Left lung (tissue), 10 donors: ENCODE measurements around the gene DTWD1. TPM values are rescaled to one million over a fixed set of nuclear protein-coding genes. Genes with fewer than 3 reads are reported as not detected.
"Not testable (repeated sequence)": the region's sequence is repeated elsewhere in the genome, so short reads cannot be mapped to it uniquely, and the experiment has no call there.

ENCODE experiments used
- ATAC-seq: fragments of 200-7000 bp; cut with Tn5 transposase; one replicate; pipeline ENCODE4 v1.9.1; 2020; ENCODE audit warnings: moderate library complexity
- DNase-seq, 4 donors: peaks; one replicate each; pipeline ENCODE4 v3.0.0-alpha.2; 2013 to 2020
- H3K27ac ChIP-seq, 2 donors: fragments of 200-600 bp; sonication (generic) in 1 of 2; one replicate each; pipeline versions ENCODE4 v1.5.0 to v1.8.0; 2020 to 2021
- H3K27me3 ChIP-seq, 2 donors: fragments of 200-600 bp; sonication (generic) in 1 of 2; one replicate each; pipeline versions ENCODE4 v1.5.0 to v1.8.0; 2020 to 2021
- H3K36me3 ChIP-seq, 2 donors: fragments of 200-600 bp; sonication (generic) in 1 of 2; one replicate each; pipeline versions ENCODE4 v1.5.0 to v1.8.0; 2020 to 2021
- H3K4me1 ChIP-seq, 2 donors: fragments of 200-600 bp; one replicate each; pipeline ENCODE4 v1.8.0; 2021
- H3K4me3 ChIP-seq, 2 donors: fragments of 200-600 bp; sonication (generic) in 1 of 2; one replicate each; pipeline versions ENCODE4 v1.5.0 to v1.8.0; 2020 to 2021; ENCODE audit warnings: mild to moderate bottlenecking in 1 of 2
- H3K9me3 ChIP-seq, 2 donors: fragments of 200-600 bp; sonication (generic) in 1 of 2; one replicate each; pipeline versions ENCODE4 v1.5.0 to v1.8.0; 2020 to 2021
- intact Hi-C, 2 donors: fragments of 100-400 bp; cut with DNase I; formaldehyde crosslinking; loops; one replicate each; pipeline versions ENCODE4 v1.11.2 to v1.14.2; 2022
- polyA plus RNA-seq, 6 donors: library from polyadenylated mRNA; unstranded; fragments of 120-200 nt; gene quantifications; one replicate each; pipeline ENCODE4 v1.2.1, GENCODE V29; 2013; ENCODE audit not compliant: insufficient read length in 6 of 6
- total RNA-seq, 2 donors: library from RNA; stranded (reverse); fragmentation: NEBNext Ultra II Directional; extraction: Animal tissue kit (Norgen Biotek cat#: 25700); gene quantifications; one replicate each; pipeline ENCODE4 v1.2.1, GENCODE V29; 2021
- TF ChIP-seq, protein P1 (sequence below), 2 donors: fragments of 200-600 bp; sonication (generic) in 1 of 2; IDR thresholded peaks; one replicate each; pipeline versions ENCODE4 v1.5.0 to v1.8.0; 2021; ENCODE audit warnings: antibody characterized with exemption in 2 of 2
- donor health status: DM: no; HTN: yes; CAD: no.
- donor health status: DM: no; HTN: no; CAD: no.

The DTWD1 gene
- total and polyA plus RNA-seq, 8 donors: 21.5 to 53.4 (median 45.8) TPM

DNA sequence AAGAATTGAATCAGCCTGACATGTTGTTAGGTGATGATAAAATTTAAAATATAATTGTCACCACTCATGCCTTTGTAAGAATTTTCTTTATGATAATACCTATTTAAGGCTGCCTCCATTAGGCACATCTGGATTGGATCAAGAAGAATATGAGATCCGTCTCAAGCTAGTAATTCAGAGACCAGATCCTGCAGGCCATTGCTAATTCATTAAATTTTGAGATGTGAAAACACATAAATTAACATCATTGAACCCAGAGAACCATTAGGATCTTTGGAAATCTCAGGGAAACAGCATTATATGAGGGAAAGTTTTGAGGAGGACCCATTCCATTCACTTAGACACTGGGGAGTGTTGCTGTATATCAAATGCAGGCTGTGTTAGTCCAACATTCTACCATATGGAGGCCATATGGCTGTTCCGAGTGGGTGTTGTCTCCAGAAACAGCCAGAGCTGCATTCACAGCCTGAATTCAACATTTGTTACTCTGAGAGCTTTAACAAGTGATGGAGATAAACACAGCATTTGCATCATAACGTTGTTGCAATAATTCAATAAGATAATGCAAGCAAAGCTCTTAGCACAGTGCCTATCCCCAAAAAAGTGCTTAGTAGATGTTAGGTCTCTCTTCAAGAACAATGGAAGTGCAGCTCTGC is 67.4 kb downstream of the DTWD1 start:
- H3K4me1 ChIP-seq: no peaks in the 10 kb centered on the region
- H3K9me3 ChIP-seq: no peaks in the 10 kb centered on the region
- TF ChIP-seq, protein P1, sequence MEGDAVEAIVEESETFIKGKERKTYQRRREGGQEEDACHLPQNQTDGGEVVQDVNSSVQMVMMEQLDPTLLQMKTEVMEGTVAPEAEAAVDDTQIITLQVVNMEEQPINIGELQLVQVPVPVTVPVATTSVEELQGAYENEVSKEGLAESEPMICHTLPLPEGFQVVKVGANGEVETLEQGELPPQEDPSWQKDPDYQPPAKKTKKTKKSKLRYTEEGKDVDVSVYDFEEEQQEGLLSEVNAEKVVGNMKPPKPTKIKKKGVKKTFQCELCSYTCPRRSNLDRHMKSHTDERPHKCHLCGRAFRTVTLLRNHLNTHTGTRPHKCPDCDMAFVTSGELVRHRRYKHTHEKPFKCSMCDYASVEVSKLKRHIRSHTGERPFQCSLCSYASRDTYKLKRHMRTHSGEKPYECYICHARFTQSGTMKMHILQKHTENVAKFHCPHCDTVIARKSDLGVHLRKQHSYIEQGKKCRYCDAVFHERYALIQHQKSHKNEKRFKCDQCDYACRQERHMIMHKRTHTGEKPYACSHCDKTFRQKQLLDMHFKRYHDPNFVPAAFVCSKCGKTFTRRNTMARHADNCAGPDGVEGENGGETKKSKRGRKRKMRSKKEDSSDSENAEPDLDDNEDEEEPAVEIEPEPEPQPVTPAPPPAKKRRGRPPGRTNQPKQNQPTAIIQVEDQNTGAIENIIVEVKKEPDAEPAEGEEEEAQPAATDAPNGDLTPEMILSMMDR (IDR thresholded peaks at IDR 0.05): no peak
- no peak overlapping the region for H3K4me3 ChIP-seq
- intact Hi-C loops: no loop called here
- no peaks in the 10 kb centered on the region for H3K36me3 ChIP-seq
- H3K27me3 ChIP-seq: no peaks in the 10 kb centered on the region
- ATAC-seq (no peak), DNase-seq (no peak)
- H3K27ac ChIP-seq: no peak overlapping the region

DNA sequence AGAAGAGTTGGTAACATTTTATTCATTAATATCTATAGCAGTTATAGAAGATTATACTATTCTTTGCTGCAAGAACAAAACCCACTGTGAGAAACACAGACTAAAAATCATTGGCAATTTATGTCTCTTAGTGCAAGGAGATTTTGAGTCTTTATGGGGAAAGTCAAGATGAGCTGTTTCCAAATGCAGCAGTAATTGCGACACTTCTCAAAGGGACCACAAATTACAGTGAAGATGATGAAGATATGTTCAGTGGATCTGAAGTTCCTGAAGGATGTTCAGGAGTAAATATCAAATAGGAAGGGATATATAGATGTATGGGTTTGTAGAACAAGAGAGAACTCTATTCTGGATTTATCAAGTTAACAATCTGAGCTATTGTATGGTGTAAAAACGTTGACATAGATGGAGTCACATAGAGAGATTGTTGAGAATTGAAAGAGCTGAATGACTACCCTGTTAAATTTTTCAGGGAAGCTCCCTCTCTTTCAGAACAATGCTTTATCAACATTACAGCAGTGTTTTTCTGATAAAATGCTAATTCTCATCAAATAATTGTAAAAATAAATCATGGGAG is 71.8 kb downstream of the DTWD1 start:
- intact Hi-C loops: no loop called here
- no peak overlapping the region for H3K27ac ChIP-seq
- TF ChIP-seq, protein P1 (IDR thresholded peaks at IDR 0.05): no peak

DNA sequence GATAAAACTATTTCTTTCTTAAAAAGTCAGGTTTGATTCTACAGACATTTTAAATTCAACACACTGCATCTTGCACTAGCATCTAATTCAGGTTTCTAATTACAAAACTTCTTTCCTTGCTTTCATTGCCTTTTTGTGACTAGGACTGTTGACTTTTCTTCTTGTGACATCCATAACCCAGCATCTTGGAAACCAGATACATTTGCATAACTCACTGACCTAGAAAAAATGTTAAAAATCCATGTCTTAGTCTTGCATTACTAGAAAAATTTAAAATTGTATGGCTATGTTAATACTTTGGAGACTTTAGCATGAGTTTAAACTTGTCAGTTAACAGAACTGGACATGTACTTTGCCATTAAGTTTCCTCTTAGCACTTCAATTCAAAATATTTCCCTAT is 72.7 kb downstream of the DTWD1 start:
- Histone ChIP-seq H3K27me3 (no peaks in the 10 kb centered on the region), H3K4me1 (no peaks in the 10 kb centered on the region), H3K9me3 (no peaks in the 10 kb centered on the region), H3K36me3 (no peaks in the 10 kb centered on the region), H3K4me3 (no peak overlapping the region), H3K27ac (no peak overlapping the region)
- DNase-seq (no peak), ATAC-seq (no peak)
- TF ChIP-seq, protein P1 (IDR thresholded peaks at IDR 0.05): no peak
- intact Hi-C loops: no loop called here

More for the DNA sequence above, 71.8 kb downstream of the DTWD1 start:
- H3K4me3 ChIP-seq: no peak overlapping the region
- DNase-seq: no peak
- ATAC-seq: no peak
- H3K4me1 ChIP-seq: no peaks in the 10 kb centered on the region
- no peaks in the 10 kb centered on the region for H3K27me3 ChIP-seq
- H3K36me3 ChIP-seq: no peaks in the 10 kb centered on the region
- no peaks in the 10 kb centered on the region for H3K9me3 ChIP-seq

DNA sequence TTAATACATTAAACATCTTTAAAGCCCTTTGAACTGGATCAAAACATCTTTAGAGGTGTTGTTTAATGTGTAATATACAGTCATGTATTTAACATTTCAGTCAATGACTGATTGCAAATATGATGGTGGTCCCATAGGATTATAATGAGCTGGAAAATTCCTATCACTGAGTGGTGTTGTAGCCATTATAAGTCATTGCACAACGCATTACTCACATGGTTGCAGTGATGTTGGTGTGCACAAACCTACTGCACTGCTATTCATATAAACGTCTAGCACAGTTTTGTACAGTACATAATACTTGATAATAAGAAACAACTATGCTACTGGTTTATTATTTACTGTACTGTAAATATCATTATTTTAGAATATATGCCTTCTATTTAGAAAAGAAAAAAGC is 75.6 kb downstream of the DTWD1 start:
- DNase-seq (peak in 2 of 4 donors; percentile 2 to 13), ATAC-seq (no peak)
- H3K36me3 ChIP-seq: no peaks in the 10 kb centered on the region

DNA sequence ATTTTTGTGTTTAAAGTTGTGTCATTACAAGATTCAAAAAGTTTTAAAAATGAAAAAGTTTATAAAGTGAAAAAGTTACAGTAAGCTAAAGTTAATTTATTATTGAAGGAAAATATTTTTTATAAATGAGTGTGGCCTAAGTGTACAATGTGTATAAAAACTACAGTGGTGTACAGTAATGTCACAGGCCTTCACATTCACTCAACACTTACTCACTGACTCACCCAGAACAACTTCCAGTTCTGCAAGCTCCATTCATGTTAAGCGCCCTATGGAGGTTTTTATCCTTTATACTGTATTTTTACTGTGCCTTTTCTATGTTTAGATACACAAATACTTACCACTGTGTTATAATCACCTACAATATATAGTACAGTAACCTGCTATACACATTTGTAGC is 76.3 kb downstream of the DTWD1 start:
- no peak overlapping the region for H3K4me3 ChIP-seq
- no peaks in the 10 kb centered on the region for H3K9me3 ChIP-seq
- H3K36me3 ChIP-seq: no peaks in the 10 kb centered on the region
- no peak overlapping the region for H3K27ac ChIP-seq
- TF ChIP-seq, protein P1 (IDR thresholded peaks at IDR 0.05): no peak
- intact Hi-C loops: no loop called here
- H3K27me3 ChIP-seq: no peaks in the 10 kb centered on the region
- no peak for ATAC-seq
- no peak for DNase-seq
- H3K4me1 ChIP-seq: no peaks in the 10 kb centered on the region

More for the DNA sequence above, 75.6 kb downstream of the DTWD1 start:
- no peaks in the 10 kb centered on the region for H3K9me3 ChIP-seq
- no peak overlapping the region for H3K27ac ChIP-seq
- TF ChIP-seq, protein P1 (IDR thresholded peaks at IDR 0.05): no peak
- H3K4me1 ChIP-seq: no peaks in the 10 kb centered on the region
- intact Hi-C loops: no loop called here
- H3K27me3 ChIP-seq: no peaks in the 10 kb centered on the region
- no peak overlapping the region for H3K4me3 ChIP-seq

DNA sequence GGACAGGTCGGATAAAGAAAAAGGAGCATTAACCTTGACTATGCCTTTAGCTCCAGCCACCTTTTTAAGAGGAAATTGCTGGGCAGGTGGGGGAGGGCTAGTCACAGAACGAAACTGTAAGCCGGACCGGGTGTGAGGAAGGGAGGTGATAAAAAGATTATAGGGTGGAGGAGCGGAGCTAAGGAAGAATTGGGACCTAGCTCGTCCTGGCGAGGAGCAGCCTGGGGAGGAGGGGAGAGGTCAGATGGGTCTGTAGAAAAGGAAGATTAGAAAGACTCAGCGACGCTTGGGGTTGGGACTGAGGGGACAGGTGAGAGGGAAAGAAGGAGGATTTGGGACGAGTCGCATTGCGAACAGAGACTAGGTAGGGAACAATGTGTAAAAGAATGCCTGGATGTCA is 82.1 kb downstream of the DTWD1 start:
- H3K4me3 ChIP-seq, intact Hi-C loops, DNase-seq, H3K27me3 ChIP-seq, H3K36me3 ChIP-seq, ATAC-seq, H3K27ac ChIP-seq, H3K9me3 ChIP-seq: not testable (repeated sequence)
- peaks cover 0 to 11% of the 10 kb centered on the region in 2 donors for H3K4me1 ChIP-seq
